Measurements from ENCODE around the gene CD28.

CD28 gene

DNA sequence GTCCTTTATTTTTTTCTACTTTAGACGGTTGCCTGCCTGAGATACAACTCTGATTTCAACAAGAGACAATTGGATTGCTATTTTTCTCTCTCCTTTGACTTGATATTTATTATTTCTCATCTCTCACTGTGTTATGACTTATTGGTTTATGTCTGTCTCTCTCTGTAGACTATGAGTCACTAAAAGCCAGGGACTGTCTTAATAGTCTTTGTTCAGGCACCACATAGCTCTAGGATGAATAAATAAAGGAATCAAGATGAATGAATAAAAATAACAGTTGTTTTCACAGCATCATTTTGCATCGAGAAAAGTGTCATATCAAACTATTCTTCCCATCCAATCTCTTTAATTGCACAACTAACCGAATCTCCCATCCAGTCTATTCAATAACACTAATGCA, 31.4 kb upstream of the CD28 start:
- H3K27ac ChIP-seq, result no peak overlapping the region
- TF ChIP-seq, protein P1, sequence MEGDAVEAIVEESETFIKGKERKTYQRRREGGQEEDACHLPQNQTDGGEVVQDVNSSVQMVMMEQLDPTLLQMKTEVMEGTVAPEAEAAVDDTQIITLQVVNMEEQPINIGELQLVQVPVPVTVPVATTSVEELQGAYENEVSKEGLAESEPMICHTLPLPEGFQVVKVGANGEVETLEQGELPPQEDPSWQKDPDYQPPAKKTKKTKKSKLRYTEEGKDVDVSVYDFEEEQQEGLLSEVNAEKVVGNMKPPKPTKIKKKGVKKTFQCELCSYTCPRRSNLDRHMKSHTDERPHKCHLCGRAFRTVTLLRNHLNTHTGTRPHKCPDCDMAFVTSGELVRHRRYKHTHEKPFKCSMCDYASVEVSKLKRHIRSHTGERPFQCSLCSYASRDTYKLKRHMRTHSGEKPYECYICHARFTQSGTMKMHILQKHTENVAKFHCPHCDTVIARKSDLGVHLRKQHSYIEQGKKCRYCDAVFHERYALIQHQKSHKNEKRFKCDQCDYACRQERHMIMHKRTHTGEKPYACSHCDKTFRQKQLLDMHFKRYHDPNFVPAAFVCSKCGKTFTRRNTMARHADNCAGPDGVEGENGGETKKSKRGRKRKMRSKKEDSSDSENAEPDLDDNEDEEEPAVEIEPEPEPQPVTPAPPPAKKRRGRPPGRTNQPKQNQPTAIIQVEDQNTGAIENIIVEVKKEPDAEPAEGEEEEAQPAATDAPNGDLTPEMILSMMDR (IDR thresholded peaks at IDR 0.05), result no peak

DNA sequence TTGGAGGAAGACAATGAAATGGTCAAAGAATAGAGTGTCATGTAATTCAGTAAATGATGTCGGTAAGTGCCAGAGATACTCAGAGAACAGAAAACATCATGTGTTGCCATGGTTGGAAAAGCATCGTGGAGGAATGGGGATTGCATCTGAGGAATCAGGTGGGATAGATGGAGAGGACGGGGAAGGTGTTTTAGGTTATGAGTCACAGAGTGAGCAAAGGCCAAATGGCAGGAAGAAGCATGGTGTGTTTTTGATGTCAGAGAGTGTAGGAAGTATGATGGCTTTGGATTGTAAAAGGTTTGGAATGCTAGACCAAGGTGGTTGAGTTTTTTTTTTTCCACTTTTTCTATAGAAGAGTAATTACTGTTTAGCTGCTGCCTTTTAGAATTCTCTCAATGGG, 27.5 kb upstream of the CD28 start:
- TF ChIP-seq ZFX (IDR thresholded peaks at IDR 0.05; ENCODE audit: borderline replicate concordance), result no peak
- TF ChIP-seq, protein P1 (IDR thresholded peaks at IDR 0.05), result no peak
- no peak overlapping the region for H3K27ac ChIP-seq

DNA sequence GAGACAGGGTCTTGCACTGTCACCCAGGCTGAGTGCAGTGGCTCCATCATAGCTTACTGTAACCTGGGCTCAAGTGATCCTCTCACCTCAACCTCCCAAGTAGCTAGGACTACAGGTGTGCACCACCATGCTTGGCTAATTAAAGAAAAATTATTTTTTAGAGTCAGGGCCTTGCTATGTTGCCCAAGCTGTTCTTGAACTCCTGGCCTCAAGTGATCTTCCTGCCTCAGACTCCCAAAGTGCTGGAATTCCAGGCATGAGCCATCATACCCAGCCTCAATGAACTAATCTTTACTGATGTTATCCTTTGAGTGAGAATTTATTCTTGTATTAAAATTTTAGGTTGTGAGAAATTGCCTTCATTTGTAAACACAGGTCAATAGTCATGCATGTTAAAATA, 27.0 kb upstream of the CD28 start:
- TF ChIP-seq ZFX (IDR thresholded peaks at IDR 0.05; ENCODE audit: borderline replicate concordance), result no peak
- TF ChIP-seq, protein P1 (IDR thresholded peaks at IDR 0.05), result no peak
- no peak overlapping the region for H3K27ac ChIP-seq

DNA sequence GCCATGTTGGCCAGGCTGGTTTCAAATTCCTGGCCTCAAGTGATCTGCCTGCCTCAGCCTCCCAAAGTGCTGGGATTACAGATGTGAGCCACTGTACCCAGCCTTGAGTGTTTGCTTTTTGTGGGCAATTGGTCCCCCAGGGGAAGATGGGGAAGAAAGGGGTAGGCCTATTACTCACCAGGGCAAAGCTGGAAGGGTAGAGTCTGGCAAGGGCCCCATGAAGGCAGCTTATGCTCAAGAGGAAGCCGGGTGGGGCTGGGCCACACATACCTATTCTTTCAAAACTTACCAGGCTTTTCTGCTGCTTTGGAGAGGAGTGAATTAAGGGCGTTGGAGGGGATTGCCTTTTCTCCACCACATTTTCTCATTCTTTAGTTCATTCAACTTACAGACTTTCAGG, 24.5 kb upstream of the CD28 start:
- no peak overlapping the region for H3K27ac ChIP-seq
- TF ChIP-seq, protein P1 (IDR thresholded peaks at IDR 0.05), result no peak
- no peak for TF ChIP-seq ZFX (IDR thresholded peaks at IDR 0.05; ENCODE audit: borderline replicate concordance)

DNA sequence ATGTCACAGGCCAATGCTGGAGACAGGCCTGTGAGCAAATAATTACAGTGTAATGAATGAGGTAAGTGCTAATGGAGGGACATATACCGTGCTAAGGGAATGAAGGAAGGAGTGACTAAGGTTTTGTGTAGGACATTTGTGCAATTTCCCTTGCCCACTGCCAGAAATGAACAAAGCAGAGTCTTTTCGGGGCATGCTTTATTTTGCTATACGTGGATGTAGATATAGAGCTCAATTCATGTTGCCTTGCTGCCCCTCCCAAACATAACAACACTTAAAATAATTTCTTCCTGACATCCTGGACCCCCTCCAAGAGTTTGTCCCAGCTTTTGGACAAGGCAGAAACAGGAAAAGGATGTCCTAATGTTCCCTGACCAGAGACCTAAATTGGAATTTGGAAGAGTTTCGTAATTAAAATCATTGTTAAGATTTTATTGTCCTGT, 23.7 kb upstream of the CD28 start:
- no peak overlapping the region for H3K27ac ChIP-seq
- TF ChIP-seq, protein P1 (IDR thresholded peaks at IDR 0.05), result no peak
- TF ChIP-seq ZFX (IDR thresholded peaks at IDR 0.05; ENCODE audit: borderline replicate concordance), result no peak

DNA sequence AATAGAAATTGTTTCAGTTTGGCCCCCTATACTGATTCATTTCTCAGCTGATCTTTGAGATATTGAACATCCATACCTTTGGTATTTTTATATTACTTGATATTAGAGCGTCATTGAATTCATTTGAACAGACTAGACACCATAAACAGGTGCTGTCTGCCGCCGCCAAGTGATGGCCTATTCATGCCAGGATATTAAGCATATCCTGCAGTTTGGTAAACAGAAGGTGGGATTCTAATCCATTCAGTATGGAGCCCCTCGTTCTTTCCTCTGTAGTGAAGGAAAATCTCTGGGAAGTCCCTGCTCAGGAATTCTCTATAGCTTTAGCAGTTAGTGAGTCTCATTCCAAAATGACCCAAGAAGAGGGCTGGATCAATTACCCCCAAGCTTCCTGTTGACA, 23.0 kb upstream of the CD28 start:
- TF ChIP-seq, protein P1 (IDR thresholded peaks at IDR 0.05), result no peak
- TF ChIP-seq ZFX (IDR thresholded peaks at IDR 0.05; ENCODE audit: borderline replicate concordance), result no peak
- no peak overlapping the region for H3K27ac ChIP-seq

DNA sequence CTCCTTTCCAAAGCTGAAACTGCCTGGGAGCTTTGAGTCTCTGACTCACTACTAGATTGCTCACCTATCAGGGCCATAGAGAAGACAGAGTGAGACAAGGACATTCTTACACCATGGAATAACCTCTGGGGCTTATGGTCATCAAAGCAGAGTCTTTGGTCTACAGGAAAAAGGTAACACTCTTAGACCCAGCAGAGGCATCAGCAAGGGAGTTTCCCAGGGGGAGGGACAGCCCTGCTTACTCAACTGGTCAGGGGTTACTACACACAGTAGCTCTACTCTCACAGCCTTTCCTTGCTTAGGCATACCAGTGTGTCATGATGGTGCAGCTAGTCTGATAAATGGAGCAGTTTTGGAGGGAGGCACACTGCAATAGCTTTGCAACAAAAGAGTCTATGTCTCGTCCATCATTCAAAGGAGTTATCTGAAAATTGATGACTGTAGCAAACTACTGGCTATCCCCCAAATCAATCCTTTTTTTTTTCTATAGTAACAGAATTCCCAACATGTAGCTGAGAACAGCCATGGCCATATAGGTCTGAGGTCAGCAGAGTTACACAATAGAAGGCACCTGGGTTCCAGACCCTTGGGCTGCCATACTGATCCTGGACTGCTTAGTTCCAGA, 22.4 kb upstream of the CD28 start:
- H3K27ac ChIP-seq, result no peak overlapping the region
- no peak for TF ChIP-seq ZFX (IDR thresholded peaks at IDR 0.05; ENCODE audit: borderline replicate concordance)
- TF ChIP-seq, protein P1 (IDR thresholded peaks at IDR 0.05), result no peak

Data from 22Rv1 (cell line).